ENCODE results near the gene CD300LG.

The CD300LG gene

GRCh38 chr17:43907425-43907981 is 60.5 kb downstream of the CD300LG start, which contains the start of gene MPP2:
Gene MPP2 (minus strand): TSS chr17:43907536. CDS start chr17:43904460, 3,076 bp downstream.
- peak; percentile 49 for DNase-seq (ENCODE audit: low spot score)

GRCh38 chr17:43907998-43908721 is 61.2 kb downstream of the CD300LG start:
- DNase-seq (ENCODE audit: low spot score), result peak; percentile 54

DNA sequence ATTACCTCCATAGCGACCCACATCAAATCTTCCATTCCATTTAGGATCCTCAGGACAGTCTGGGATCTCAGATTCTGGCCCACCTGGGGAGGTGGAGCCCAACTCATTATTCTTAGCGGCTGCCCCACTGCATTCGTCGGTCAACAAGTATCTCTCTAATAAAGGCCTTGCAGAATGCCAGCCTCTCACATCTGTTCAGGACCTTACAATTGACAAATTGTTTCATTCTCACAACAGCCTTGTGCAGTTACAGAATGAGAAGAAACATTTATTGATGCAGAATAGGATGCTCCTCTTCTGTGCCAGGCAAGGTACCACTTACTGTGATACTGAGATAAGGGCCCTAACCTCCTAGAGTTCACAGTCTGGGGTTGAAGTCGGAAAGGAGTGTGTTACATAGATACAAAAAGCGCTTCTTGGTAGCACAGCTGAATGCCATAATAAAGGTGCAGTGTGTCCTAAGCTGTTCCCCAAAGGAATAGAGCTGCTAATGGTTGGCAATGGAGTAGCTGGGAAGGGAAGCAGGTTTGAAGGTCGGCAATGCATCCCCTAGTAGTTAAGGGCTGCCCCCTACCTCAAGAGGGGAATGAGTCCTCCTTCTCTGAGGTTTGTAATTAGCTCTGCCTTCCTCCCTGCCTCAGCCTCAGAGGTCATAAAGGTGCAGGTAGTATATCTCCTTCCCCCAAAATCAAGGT is 62.7 kb downstream of the CD300LG start:
- DNase-seq (ENCODE audit: low spot score), result no peak

GRCh38 chr17:43911904-43912303 is 64.9 kb downstream of the CD300LG start:
- no peak for DNase-seq (ENCODE audit: low spot score)

DNA sequence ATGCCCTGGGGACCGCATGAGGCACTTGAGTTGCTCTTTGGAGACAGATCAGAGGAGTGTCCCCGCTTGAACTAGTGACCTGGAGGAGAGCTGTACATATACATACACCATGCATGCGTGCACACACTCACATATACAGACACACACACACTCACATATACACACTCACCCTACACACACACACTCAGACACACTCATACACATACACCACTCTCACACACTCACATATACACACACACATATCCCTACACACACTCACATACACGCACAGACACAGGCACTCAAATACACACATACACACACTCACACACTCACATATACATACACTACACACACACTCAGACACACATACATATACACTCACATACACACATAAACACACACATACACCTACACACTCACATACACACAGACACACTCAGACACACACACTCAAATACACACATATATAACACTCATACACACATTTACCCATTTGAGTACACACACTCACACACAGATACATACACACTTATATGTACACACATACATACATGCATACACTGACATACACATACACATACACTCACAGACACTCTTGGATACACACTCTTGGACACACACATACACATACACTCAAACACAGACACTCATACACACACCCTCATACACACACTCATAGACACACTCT is 65.8 kb downstream of the CD300LG start:
- DNase-seq (ENCODE audit: low spot score), result no peak

All from SW480 (cell line).